ENCODE data around the gene TMED8. TPM values are rescaled to one million over a fixed set of nuclear protein-coding genes. Genes with fewer than 3 reads are reported as not detected.

The TMED8 gene
- total RNA-seq, 1 experiment from 2014 or later: 3.1 TPM

- no peak for DNase-seq (ENCODE audit: low spot score)
These were observed 80.0 kb downstream of the TMED8 start for GRCh38 chr14:77296906-77297305.

DNA sequence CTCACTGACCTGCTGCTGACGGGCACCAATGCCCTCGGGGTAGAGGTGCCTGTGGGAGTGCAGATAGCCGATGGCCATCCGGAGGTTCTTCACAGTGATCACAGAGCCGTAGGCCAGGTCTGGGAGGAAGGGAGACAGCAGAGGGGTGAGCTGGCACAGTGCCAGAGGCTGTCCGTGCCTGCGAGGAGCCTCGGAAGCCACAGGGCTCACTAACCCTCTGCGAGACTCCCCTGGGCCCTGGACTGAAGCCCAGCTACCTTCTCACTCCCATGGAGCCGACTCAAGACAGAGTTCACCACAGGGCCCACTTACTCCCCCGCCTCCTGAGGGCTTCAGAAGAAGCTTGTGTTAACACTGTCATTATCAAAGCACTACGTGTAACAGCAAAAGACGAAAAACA, 80.7 kb downstream of the TMED8 start:
- DNase-seq (ENCODE audit: low spot score): no peak

GRCh38 chr14:77290705-77291104, 86.2 kb downstream of the TMED8 start:
- DNase-seq (ENCODE audit: low spot score): no peak

GRCh38 chr14:77286576-77286975, 90.3 kb downstream of the TMED8 start:
- DNase-seq (ENCODE audit: low spot score): no peak

Other genes with a start within 250 kb of the TMED8 start
- not detected in 2 replicates for gene ZDHHC22, start 235.3 kb downstream of the TMED8 start, total RNA-seq (2014; rRNA removed; shearing (Covaris generic))
- gene TMEM63C, start 195.3 kb downstream of the TMED8 start, total RNA-seq (2014; rRNA removed; shearing (Covaris generic)): 2.5 and 3.1 TPM in 2 replicates
- not detected in 2 replicates for gene NGB, start 105.9 kb downstream of the TMED8 start, total RNA-seq (2014; rRNA removed; shearing (Covaris generic))
- gene POMT2, start 56.2 kb downstream of the TMED8 start, total RNA-seq (2014; rRNA removed; shearing (Covaris generic)): 17.9 and 34.2 TPM in 2 replicates
- 20.4 and 25.6 TPM in 2 replicates for gene GSTZ1, start 56.1 kb downstream of the TMED8 start, total RNA-seq (2014; rRNA removed; shearing (Covaris generic))
- gene SAMD15, start 285 bp upstream of the TMED8 start, total RNA-seq (2014; rRNA removed; shearing (Covaris generic)): 0.20 and 0.23 TPM in 2 replicates
- gene NOXRED1, start 46.4 kb upstream of the TMED8 start, total RNA-seq (2014; rRNA removed; shearing (Covaris generic)): not detected in 2 replicates
- 6.3 and 6.6 TPM in 2 replicates for gene VIPAS39, start 80.5 kb upstream of the TMED8 start, total RNA-seq (2014; rRNA removed; shearing (Covaris generic))
- 118 and 124 TPM in 2 replicates for gene AHSA1, start 81.0 kb upstream of the TMED8 start, total RNA-seq (2014; rRNA removed; shearing (Covaris generic))
- gene ISM2, start 121.7 kb upstream of the TMED8 start, total RNA-seq (2014; rRNA removed; shearing (Covaris generic)): not detected in 2 replicates
- 22.9 and 28.0 TPM in 2 replicates for gene SPTLC2, start 239.5 kb upstream of the TMED8 start, total RNA-seq (2014; rRNA removed; shearing (Covaris generic))

All from HT-29 (cell line).